Thymus (tissue), 11 donors: ENCODE results near the gene TMEM128. TPM values are rescaled to one million over a fixed set of nuclear protein-coding genes. Genes with fewer than 3 reads are reported as not detected.
"Not testable (repeated sequence)": the region's sequence is repeated elsewhere in the genome, so short reads cannot be mapped to it uniquely, and the experiment has no call there.

ENCODE experiments used
- DNase-seq, 9 donors: peaks; one replicate each; pipeline ENCODE4 v3.0.0-alpha.2; 2013; ENCODE audit warnings: low spot score in 9 of 9, low read depth in 6 of 9, missing footprints in 1 of 9
- H3K27ac ChIP-seq, 2 donors: one replicate each; pipeline ENCODE4 v1.5.1; 2013; ENCODE audit warnings: control low read depth in 1 of 2, low read depth in 1 of 2, low read length in 1 of 2, mild to moderate bottlenecking in 1 of 2, moderate library complexity in 1 of 2
- H3K27me3 ChIP-seq, 2 donors: one replicate each; pipeline ENCODE4 v1.5.1; 2013; ENCODE audit warnings: low read length in 1 of 2; ENCODE audit not compliant: control insufficient read depth in 2 of 2, insufficient read depth in 1 of 2
- H3K36me3 ChIP-seq, 2 donors: one replicate each; pipeline ENCODE4 v1.5.1; 2013; ENCODE audit warnings: low read length in 1 of 2, mild to moderate bottlenecking in 1 of 2, moderate library complexity in 1 of 2; ENCODE audit not compliant: control insufficient read depth in 2 of 2, insufficient read depth in 2 of 2
- H3K4me1 ChIP-seq, 2 donors: one replicate each; pipeline ENCODE4 v1.5.1; 2013; ENCODE audit warnings: low read length in 2 of 2; ENCODE audit not compliant: control insufficient read depth in 2 of 2, insufficient read depth in 2 of 2
- H3K4me3 ChIP-seq, 2 donors: one replicate each; pipeline ENCODE4 v1.5.1; 2013; ENCODE audit warnings: low read length in 2 of 2, control low read depth in 1 of 2, mild to moderate bottlenecking in 1 of 2
- H3K9me3 ChIP-seq, 2 donors: one replicate each; pipeline ENCODE4 v1.5.1; 2013; ENCODE audit warnings: low read length in 1 of 2, mild to moderate bottlenecking in 1 of 2; ENCODE audit not compliant: control insufficient read depth in 2 of 2, insufficient read depth in 1 of 2
- WGBS: extraction: QIAGEN DNeasy Blood & Tissue Kit; methylation state at CpG from one replicate; pipeline ENCODE4 v1.1.7; 2013; 5-methylcytosine and 5-hydroxymethylcytosine counted together
- polyA plus RNA-seq: library from polyadenylated mRNA; stranded (reverse); fragments of 200-250 nt; gene quantifications from one replicate; pipeline ENCODE4 v1.2.3, GENCODE V29; 2013
- total RNA-seq: library from RNA; stranded (reverse); fragments of 120-200 nt; gene quantifications from one replicate; pipeline ENCODE4 v1.2.4, GENCODE V29; 2013
- donor health status: healthy.

TMEM128 gene
- total and polyA plus RNA-seq, 2 donors, result 30.3 to 47.6 TPM

- peaks cover 13 to 26% of the 10 kb centered on the region in 2 donors for H3K36me3 ChIP-seq
- no peaks in the 10 kb centered on the region for H3K4me1 ChIP-seq
- H3K9me3 ChIP-seq, result no peaks in the 10 kb centered on the region
- no peak for DNase-seq
- H3K27ac ChIP-seq, result no peak overlapping the region
- no peaks in the 10 kb centered on the region for H3K27me3 ChIP-seq
- no peak overlapping the region for H3K4me3 ChIP-seq
- WGBS, result 98% methylated on average over 5 of the region's 5 CpGs
These were observed 20.0 kb upstream of the TMEM128 start for GRCh38 chr4:4267981-4268380.

- DNase-seq, result peak in 5 of 9 donors; percentile 1 to 67 (median 21)
- no peaks in the 10 kb centered on the region for H3K4me1 ChIP-seq
- H3K9me3 ChIP-seq, result no peaks in the 10 kb centered on the region
- H3K36me3 ChIP-seq, result no peaks in the 10 kb centered on the region
- WGBS, result 73% methylated on average over 6 of the region's 6 CpGs
- H3K27me3 ChIP-seq, result no peaks in the 10 kb centered on the region
- no peak overlapping the region for H3K27ac ChIP-seq
- H3K4me3 ChIP-seq, result no peak overlapping the region
These were observed 12.2 kb upstream of the TMEM128 start for GRCh38 chr4:4260185-4260751.

GRCh38 chr4:4259484-4260100 is 11.6 kb upstream of the TMEM128 start:
- no peaks in the 10 kb centered on the region for H3K36me3 ChIP-seq
- no peaks in the 10 kb centered on the region for H3K4me1 ChIP-seq
- H3K4me3 ChIP-seq, result no peak overlapping the region
- H3K9me3 ChIP-seq, result no peaks in the 10 kb centered on the region
- no peak overlapping the region for H3K27ac ChIP-seq
- DNase-seq, result no peak
- WGBS, result 73% methylated on average over 9 of the region's 9 CpGs
- H3K27me3 ChIP-seq, result peaks cover 0 to 2% of the 10 kb centered on the region in 2 donors

GRCh38 chr4:4257705-4258104 is 9.7 kb upstream of the TMEM128 start:
- not testable (repeated sequence) for H3K4me1 ChIP-seq, H3K4me3 ChIP-seq, H3K27ac ChIP-seq, H3K36me3 ChIP-seq, H3K9me3 ChIP-seq, DNase-seq, H3K27me3 ChIP-seq
- 84% methylated on average over 3 of the region's 3 CpGs for WGBS

GRCh38 chr4:4256799-4257198 is 8.8 kb upstream of the TMEM128 start:
- DNase-seq, result peak in 5 of 9 donors; percentile 4 to 49 (median 33)
- peaks cover 0 to 5% of the 10 kb centered on the region in 2 donors for H3K27me3 ChIP-seq
- H3K4me3 ChIP-seq, result no peak overlapping the region
- 75% methylated on average over 10 of the region's 10 CpGs for WGBS
- H3K36me3 ChIP-seq, result no peaks in the 10 kb centered on the region
- H3K4me1 ChIP-seq, result no peaks in the 10 kb centered on the region
- no peaks in the 10 kb centered on the region for H3K9me3 ChIP-seq
- H3K27ac ChIP-seq, result no peak overlapping the region

GRCh38 chr4:4254666-4255065 is 6.6 kb upstream of the TMEM128 start:
- H3K4me1 ChIP-seq, result no peaks in the 10 kb centered on the region
- WGBS, result 93% methylated on average over 6 of the region's 6 CpGs
- no peak overlapping the region for H3K27ac ChIP-seq
- peaks cover 4 to 5% of the 10 kb centered on the region in 2 donors for H3K27me3 ChIP-seq
- no peaks in the 10 kb centered on the region for H3K36me3 ChIP-seq
- H3K4me3 ChIP-seq, result no peak overlapping the region
- DNase-seq, result no peak
- H3K9me3 ChIP-seq, result no peaks in the 10 kb centered on the region

GRCh38 chr4:4254199-4254598 is 6.2 kb upstream of the TMEM128 start:
- DNase-seq, result no peak
- no peak overlapping the region for H3K4me3 ChIP-seq
- no peak overlapping the region for H3K27ac ChIP-seq
- H3K9me3 ChIP-seq, result no peaks in the 10 kb centered on the region
- no peaks in the 10 kb centered on the region for H3K36me3 ChIP-seq
- H3K4me1 ChIP-seq, result no peaks in the 10 kb centered on the region
- peaks cover 4 to 5% of the 10 kb centered on the region in 2 donors for H3K27me3 ChIP-seq
- 89% methylated on average over 11 of the region's 11 CpGs for WGBS

GRCh38 chr4:4249866-4250265 is 1.8 kb upstream of the TMEM128 start:
- Histone ChIP-seq H3K4me3 (no peak overlapping the region), H3K9me3 (no peaks in the 10 kb centered on the region), H3K27ac (no peak overlapping the region), H3K4me1 (peaks cover 13% of the 10 kb centered on the region in 2 donors), H3K36me3 (peaks cover 4 to 5% of the 10 kb centered on the region in 2 donors), H3K27me3 (peaks cover 4 to 5% of the 10 kb centered on the region in 2 donors)
- DNase-seq, result no peak
- 93% methylated on average over 8 of the region's 8 CpGs for WGBS

- H3K27me3 ChIP-seq, H3K4me3 ChIP-seq, H3K27ac ChIP-seq, H3K9me3 ChIP-seq, DNase-seq: not testable (repeated sequence)
- H3K36me3 ChIP-seq, result peaks cover 10% of the 10 kb centered on the region in 2 donors
- peaks cover 13% of the 10 kb centered on the region in 2 donors for H3K4me1 ChIP-seq
- WGBS, result 99% methylated on average over 15 of the region's 15 CpGs
These were observed 1.3 kb upstream of the TMEM128 start for GRCh38 chr4:4249342-4249741.
